GM12864 (cell line): Measurements from ENCODE around the gene GART.
"Not testable (repeated sequence)": the region's sequence is repeated elsewhere in the genome, so short reads cannot be mapped to it uniquely, and the experiment has no call there.

Experiments used
- DNase-seq: peaks from one replicate; pipeline ENCODE4 v3.0.0-alpha.2; 2011; ENCODE audit warnings: low read depth
- H3K4me3 ChIP-seq: 2 replicates; pipeline ENCODE4 v1.5.1; 2011; ENCODE audit warnings: mild to moderate bottlenecking, low read depth, low read length, control low read depth
- CTCF ChIP-seq: IDR thresholded peaks from 2 replicates; pipeline ENCODE4 v1.5.1; 2011; ENCODE audit warnings: low read depth, mild to moderate bottlenecking, moderate library complexity, low read length, control low read depth, inconsistent platforms; ENCODE audit errors: missing control alignments

The GART gene

DNA sequence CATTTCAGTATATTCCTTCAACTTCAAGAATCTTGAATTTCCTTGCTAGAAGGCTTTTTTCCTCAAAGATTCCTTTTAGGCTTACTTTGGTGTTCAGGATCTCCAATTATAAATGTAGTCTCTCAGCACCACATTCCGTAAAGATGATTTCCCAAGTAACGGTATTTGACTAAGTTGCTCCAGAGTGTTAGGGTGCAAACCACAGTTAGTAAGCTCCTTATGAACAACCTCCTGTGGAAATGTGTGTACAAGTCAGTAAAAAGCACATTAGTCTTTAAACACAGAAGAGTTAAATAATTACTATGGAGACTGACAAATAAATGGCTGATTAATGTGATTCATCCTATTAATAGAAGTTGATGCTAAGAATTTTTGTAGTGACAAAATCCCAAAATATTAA is 36.3 kb upstream of the GART start:
- no peak overlapping the region for H3K4me3 ChIP-seq
- DNase-seq, result no peak
- no peak for TF ChIP-seq CTCF

DNA sequence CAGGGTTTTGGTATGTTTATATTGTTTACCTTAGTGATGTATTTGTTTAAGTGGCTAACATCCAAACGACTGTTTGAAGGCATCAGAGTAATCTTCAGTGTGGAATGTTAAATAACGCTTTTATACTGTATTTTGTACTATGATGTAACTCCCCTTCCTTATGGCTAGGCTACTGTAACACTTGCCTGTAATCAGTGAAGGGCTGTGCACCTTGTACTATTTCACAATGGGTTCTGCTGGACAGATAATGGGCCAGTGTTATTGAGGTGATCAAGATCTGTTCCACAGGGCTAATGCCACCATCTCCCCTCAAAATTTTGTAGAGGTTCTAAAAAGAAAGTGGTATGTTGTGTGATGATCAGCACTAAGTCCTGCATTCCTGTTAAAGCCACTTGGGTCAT is 34.8 kb upstream of the GART start:
- not testable (repeated sequence) for DNase-seq

GRCh38 chr21:33572350-33572749 is 30.4 kb upstream of the GART start:
- DNase-seq, result no peak
- H3K4me3 ChIP-seq, result no peak overlapping the region
- no peak for TF ChIP-seq CTCF

More for the DNA sequence above, 34.8 kb upstream of the GART start:
- not testable (repeated sequence) for H3K4me3 ChIP-seq

- DNase-seq, result no peak
- TF ChIP-seq CTCF, result no peak
- no peak overlapping the region for H3K4me3 ChIP-seq
Observed at GRCh38 chr21:33569991-33570390, 28.1 kb upstream of the GART start.

DNA sequence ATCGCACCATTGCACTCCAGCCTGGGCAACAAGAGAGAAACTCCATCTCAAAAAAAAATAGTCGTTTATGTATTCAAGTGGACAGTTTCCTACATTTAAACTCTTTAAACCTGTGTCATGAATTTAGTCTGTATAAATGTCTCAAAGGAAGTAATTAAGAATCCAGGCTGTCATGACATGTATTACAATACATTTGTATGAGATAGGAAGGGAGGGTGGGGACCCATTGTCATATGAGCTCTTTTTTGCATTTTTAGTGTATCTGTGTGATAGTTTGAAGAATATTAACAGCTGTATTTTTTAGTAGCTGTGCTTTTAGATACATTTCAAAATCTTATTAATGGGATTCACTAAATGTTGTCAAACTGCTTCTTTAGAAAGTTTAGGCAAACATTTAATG is 26.5 kb upstream of the GART start:
- no peak for DNase-seq

DNA sequence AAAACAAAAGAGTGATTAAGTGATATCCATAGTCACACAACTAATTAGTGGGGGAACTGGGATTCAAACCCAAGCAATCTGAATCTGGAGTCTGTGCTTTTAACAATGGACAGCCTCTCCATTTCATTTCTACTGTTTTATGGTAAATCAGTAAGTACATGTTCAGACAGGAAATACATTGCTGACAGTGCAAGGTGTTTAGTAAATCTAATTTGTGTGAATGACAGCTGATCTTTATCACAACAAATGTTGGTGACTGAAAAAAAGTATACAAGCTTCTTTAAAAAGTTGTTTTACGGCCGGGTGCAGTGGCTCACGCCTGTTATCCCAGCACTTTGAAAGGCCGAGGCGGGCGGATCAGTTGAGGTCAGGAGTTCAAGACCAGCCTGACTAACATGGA is 26.0 kb upstream of the GART start:
- H3K4me3 ChIP-seq, result no peak overlapping the region
- no peak for TF ChIP-seq CTCF
- DNase-seq, result no peak

More for the DNA sequence above, 26.5 kb upstream of the GART start:
- TF ChIP-seq CTCF, result no peak
- H3K4me3 ChIP-seq, result no peak overlapping the region

- DNase-seq, result no peak
- no peak overlapping the region for H3K4me3 ChIP-seq
- no peak for TF ChIP-seq CTCF
Observed at GRCh38 chr21:33566514-33566913, 24.6 kb upstream of the GART start.

DNA sequence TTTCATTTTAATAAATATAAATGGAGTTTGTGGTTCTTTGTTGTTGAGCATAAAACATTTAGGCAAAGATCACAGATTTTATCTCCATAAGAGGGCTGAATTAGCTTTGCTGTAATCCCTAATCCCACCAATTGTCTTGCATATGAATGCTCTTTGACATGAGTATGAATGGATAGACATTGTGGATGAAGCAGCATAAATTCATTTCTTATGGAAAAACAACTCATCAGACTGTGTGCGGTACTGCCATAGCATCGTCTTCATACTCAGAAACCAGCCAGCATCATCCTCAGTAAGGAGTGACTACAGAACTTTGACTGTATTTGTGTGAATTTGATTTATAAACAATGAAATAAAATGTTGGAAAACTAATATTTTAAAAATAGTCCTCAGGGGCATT is 20.5 kb upstream of the GART start:
- no peak overlapping the region for H3K4me3 ChIP-seq
- TF ChIP-seq CTCF, result no peak
- DNase-seq, result no peak
